H1 (cell line): ENCODE measurements around the gene ZNF273. TPM values are rescaled to one million over a fixed set of nuclear protein-coding genes. Genes with fewer than 3 reads are reported as not detected.
"Not testable (repeated sequence)": the region's sequence is repeated elsewhere in the genome, so short reads cannot be mapped to it uniquely, and the experiment has no call there.

Experiments
- CTCF ChIA-PET: fragments of 300-600 bp; sonication (Branson Sonifier 250); formaldehyde crosslinking; loops from one replicate; lab custom pipeline; 2021; ENCODE audit not compliant: partially characterized antibody; lab: Charles Lee
- POLR2A ChIA-PET: fragments of 300-600 bp; sonication (Branson Sonifier 250); formaldehyde crosslinking; loops from one replicate; lab custom pipeline; 2021; ENCODE audit warnings: inconsistent platforms; ENCODE audit not compliant: partially characterized antibody; lab: Charles Lee
- DNase-seq, 2 experiments: peaks; one replicate each; pipeline versions ENCODE4 v3.0.0 to v3.0.0-alpha.2; 2010 to 2022; ENCODE audit warnings: low spot score in 2 of 2, low read depth in 1 of 2, mixed read lengths in 1 of 2
- FAIRE-seq: peaks from 2 replicates; lab custom pipeline; 2011; peaks lifted over from hg19 to GRCh38; lab: Jason Lieb, UNC
- H2AFZ ChIP-seq: 2 replicates; pipeline ENCODE4 v1.8.1; 2012; ENCODE audit warnings: low read length, inconsistent platforms
- H2AK5ac ChIP-seq: 2 replicates; pipeline ENCODE4 v1.6.1; 2013; ENCODE audit warnings: low read depth, low read length
- H2BK120ac ChIP-seq: replicated peaks from 2 replicates; pipeline ENCODE3; 2013; ENCODE audit warnings: low read depth, low read length, inconsistent platforms
- H2BK12ac ChIP-seq: 2 replicates; pipeline ENCODE4 v1.6.1; 2013; ENCODE audit warnings: low read depth, low read length
- H2BK15ac ChIP-seq: 2 replicates; pipeline ENCODE4 v1.6.1; 2013; ENCODE audit warnings: low read length
- H2BK20ac ChIP-seq: 2 replicates; pipeline ENCODE4 v1.6.1; 2013; ENCODE audit warnings: low read length
- H2BK5ac ChIP-seq: 2 replicates; pipeline ENCODE4 v1.6.1; 2013; ENCODE audit warnings: low read depth, low read length
- H3K14ac ChIP-seq: 2 replicates; pipeline ENCODE4 v1.6.1; 2013; ENCODE audit warnings: inconsistent platforms; ENCODE audit not compliant: insufficient read length
- H3K18ac ChIP-seq: 2 replicates; pipeline ENCODE4 v1.6.1; 2013; ENCODE audit warnings: low read length; ENCODE audit errors: extremely low read depth
- H3K23ac ChIP-seq: 2 replicates; pipeline ENCODE4 v1.6.1; 2013; ENCODE audit warnings: inconsistent platforms; ENCODE audit not compliant: insufficient read length
- H3K23me2 ChIP-seq: 2 replicates; pipeline ENCODE4 v1.6.1; 2013; ENCODE audit warnings: low read depth, low read length
- H3K27ac ChIP-seq: 2 replicates; pipeline ENCODE4 v1.6.1; 2011; ENCODE audit warnings: low read depth, low read length, inconsistent platforms
- H3K27me3 ChIP-seq, 4 experiments: replicated peaks in 1 of 4; 1 replicate in 1 of 4; 2 replicates in 3 of 4; pipeline versions ENCODE4 v1.6.1 to v1.8.1; 2011 to 2013; ENCODE audit warnings: low read length in 3 of 4, mild to moderate bottlenecking in 3 of 4, inconsistent platforms in 2 of 4, mixed read lengths in 2 of 4, moderate library complexity in 1 of 4; ENCODE audit not compliant: control insufficient read depth in 3 of 4, insufficient read depth in 3 of 4; ENCODE audit errors: extremely low read depth in 1 of 4
- H3K36me3 ChIP-seq, 4 experiments: 2 replicates each; pipeline versions ENCODE4 v1.6.1 to v1.8.1; 2011 to 2013; ENCODE audit warnings: mild to moderate bottlenecking in 4 of 4, low read length in 3 of 4, moderate library complexity in 2 of 4, control low read depth in 1 of 4, inconsistent platforms in 1 of 4; ENCODE audit not compliant: insufficient read depth in 4 of 4, control insufficient read depth in 2 of 4
- H3K4ac ChIP-seq: replicated peaks from 2 replicates; pipeline ENCODE3; 2013; ENCODE audit warnings: low read length, low read depth, mixed read lengths, inconsistent platforms; ENCODE audit not compliant: insufficient read length
- H3K4me1 ChIP-seq, 4 experiments: replicated peaks in 1 of 4; 1 replicate in 1 of 4; 2 replicates in 3 of 4; pipeline versions ENCODE4 v1.6.1 to v1.8.1; 2011 to 2013; ENCODE audit warnings: low read length in 3 of 4, inconsistent platforms in 2 of 4, mixed read lengths in 1 of 4; ENCODE audit not compliant: insufficient read depth in 4 of 4, control insufficient read depth in 3 of 4
- H3K4me2 ChIP-seq, 2 experiments: 2 replicates each; pipeline versions ENCODE4 v1.6.1 to v1.8.1; 2011 to 2013; ENCODE audit warnings: low read depth in 2 of 2, low read length in 2 of 2, control low read depth in 1 of 2, inconsistent platforms in 1 of 2, mild to moderate bottlenecking in 1 of 2; ENCODE audit not compliant: insufficient read depth in 1 of 2
- H3K4me3 ChIP-seq, 4 experiments: fragments of 200-600, 300-600 bp in 1 of 4; sonication (generic), shearing (Covaris generic), sonication (Bioruptor Twin) in 1 of 4; 2 replicates each; pipeline versions ENCODE4 v1.5.1 to v1.8.1; 2011 to 2016; ENCODE audit warnings: low read length in 4 of 4, low read depth in 3 of 4, control low read depth in 2 of 4, inconsistent platforms in 2 of 4, mild to moderate bottlenecking in 2 of 4, mixed read lengths in 1 of 4, moderate library complexity in 1 of 4; ENCODE audit not compliant: insufficient read depth in 2 of 4; ENCODE audit errors: extremely low read depth in 1 of 4
- H3K56ac ChIP-seq: replicated peaks from 2 replicates; pipeline ENCODE3; 2013; ENCODE audit warnings: low read depth, mild to moderate bottlenecking, mixed read lengths, low read length, inconsistent platforms; ENCODE audit not compliant: insufficient read length
- H3K79me1 ChIP-seq: 2 replicates; pipeline ENCODE4 v1.6.1; 2013; ENCODE audit warnings: low read depth, low read length, control low read depth
- H3K79me2 ChIP-seq, 2 experiments: 2 replicates each; pipeline versions ENCODE4 v1.6.1 to v1.8.1; 2012 to 2013; ENCODE audit warnings: low read length in 2 of 2, mild to moderate bottlenecking in 2 of 2, inconsistent platforms in 1 of 2; ENCODE audit not compliant: insufficient read depth in 2 of 2, control insufficient read depth in 1 of 2
- H3K9ac ChIP-seq, 4 experiments: replicated peaks in 1 of 4; 1 replicate in 1 of 4; 2 replicates in 3 of 4; pipeline versions ENCODE4 v1.6.1 to v1.8.1; 2011 to 2013; ENCODE audit warnings: low read depth in 3 of 4, low read length in 3 of 4, control low read depth in 2 of 4, mild to moderate bottlenecking in 2 of 4, moderate library complexity in 2 of 4, inconsistent platforms in 1 of 4; ENCODE audit errors: extremely low read depth in 1 of 4
- H3K9me3 ChIP-seq, 2 experiments: 2 replicates each; pipeline versions ENCODE4 v1.6.1 to v1.8.1; 2012 to 2013; ENCODE audit warnings: mild to moderate bottlenecking in 2 of 2, moderate library complexity in 2 of 2, control low read depth in 1 of 2, inconsistent platforms in 1 of 2, low read depth in 1 of 2, low read length in 1 of 2, mixed read lengths in 1 of 2; ENCODE audit not compliant: insufficient read depth in 2 of 2
- H4K20me1 ChIP-seq, 2 experiments: replicated peaks in 1 of 2; 2 replicates each; pipeline versions ENCODE3 to v1.8.1; 2011 to 2013; ENCODE audit warnings: inconsistent platforms in 2 of 2, low read length in 2 of 2, mild to moderate bottlenecking in 1 of 2; ENCODE audit not compliant: insufficient read depth in 2 of 2, control insufficient read depth in 1 of 2
- H4K5ac ChIP-seq: 2 replicates; pipeline ENCODE4 v1.6.1; 2013; ENCODE audit warnings: low read length, low read depth, mixed read lengths, inconsistent platforms; ENCODE audit not compliant: insufficient read length
- H4K8ac ChIP-seq: 2 replicates; pipeline ENCODE4 v1.8.0; 2013; ENCODE audit warnings: mild to moderate bottlenecking, moderate library complexity, low read length, inconsistent platforms; ENCODE audit not compliant: insufficient read depth; ENCODE audit errors: extremely low read depth
- H4K91ac ChIP-seq: replicated peaks from 2 replicates; pipeline ENCODE3; 2013; ENCODE audit warnings: low read length, mixed read lengths, inconsistent platforms; ENCODE audit not compliant: insufficient read length
- WGBS, 2 experiments: shearing (Covaris generic) in 1 of 2; methylation state at CpG; one replicate each; pipeline versions ENCODE4 v1.1.6 to v1.1.7; 2013 to 2015; ENCODE audit warnings: low lambda C conversion rate in 2 of 2, mixed read lengths in 2 of 2, inconsistent platforms in 1 of 2, low coverage in 1 of 2, missing lambda C conversion rate in 1 of 2; ENCODE audit not compliant: insufficient replicate concordance in 2 of 2, insufficient coverage in 1 of 2, insufficient read length in 1 of 2; ENCODE audit errors: extremely low coverage in 1 of 2, missing lambda C conversion rate in 1 of 2; 5-methylcytosine and 5-hydroxymethylcytosine counted together
- polyA plus RNA-seq, 7 experiments: library from polyadenylated mRNA; depleted of rRNA in 3 of 7; stranded (reverse) in 5 of 7; unstranded in 2 of 7; fragments of >200 nt in 5 of 7; fragments of 200-250 nt in 2 of 7; gene quantifications; 1 replicate in 5 of 7; 2 replicates in 1 of 7; 4 replicates in 1 of 7; pipeline versions ENCODE4 v1.2.1 to v1.2.3, GENCODE V29; 2011 to 2013; ENCODE audit warnings: missing spikeins in 2 of 7, mixed read lengths in 2 of 7
- total RNA-seq: library from RNA; stranded (reverse); fragmentation: NEBNext Ultra II Directional; extraction: Animal tissue kit (Norgen Biotek cat#: 25700); gene quantifications from 2 replicates; pipeline ENCODE4 v1.2.1, GENCODE V29; 2021

ZNF273 gene
- total and polyA plus RNA-seq, 2 of the 8 experiments (the other 6 are each of a cell fraction or from before 2014, with no cell fraction given), result 6.2 to 23.2 TPM

- H3K79me2 ChIP-seq, result peaks cover 9 to 41% of the 10 kb centered on the region in 2 experiments
- H2AFZ ChIP-seq, result peak overlapping the region; percentile 70; the same call in 1 of the 2 replicates
- H3K9ac ChIP-seq, H3K27ac ChIP-seq, H4K5ac ChIP-seq, H2AK5ac ChIP-seq, H3K4ac ChIP-seq, H2BK12ac ChIP-seq, H3K23me2 ChIP-seq, H3K27me3 ChIP-seq, H3K79me1 ChIP-seq, H4K20me1 ChIP-seq, H2BK15ac ChIP-seq, H4K91ac ChIP-seq, H3K36me3 ChIP-seq, H2BK5ac ChIP-seq, H3K9me3 ChIP-seq, H3K14ac ChIP-seq, H2BK20ac ChIP-seq, H3K23ac ChIP-seq, H2BK120ac ChIP-seq, H3K4me1 ChIP-seq, H3K56ac ChIP-seq, FAIRE-seq: not testable (repeated sequence)
- POLR2A ChIA-PET, result interaction anchor here (1.0 to 2.9 kb wide), 8 partner anchors 9 to 105 kb away, joined by 5 to 24 read pairs (median 6); partner anchors contain the start of gene ERV3-1
- CTCF ChIA-PET, result interaction anchor here (0.6 to 1.6 kb wide), 4 partner anchors 10 to 206 kb away, joined by 3 to 6 read pairs (median 3); no protein-coding TSS in a partner anchor
- H3K4me3 ChIP-seq, result peak overlapping the region in 3 of 4 experiments; percentile 84 to 96 (median 89); a peak in 3 of 8 replicates
- DNase-seq, result peak in 1 of 2 experiments; percentile 45
- 73% methylated on average over 11 of the region's 11 CpGs; no CpG with 5 or more reads in 1 of the 2 experiments for WGBS, 2 experiments
- peak overlapping the region; percentile 18; the same call in 1 of the 2 replicates for H4K8ac ChIP-seq
- H3K4me2 ChIP-seq, result peak overlapping the region; percentile 57 to 67
- peak overlapping the region; percentile 90 for H3K18ac ChIP-seq
Measured at GRCh38 chr7:64902461-64902805, 640 bp upstream of the ZNF273 start.
